ENCODE data around the gene CYSLTR1. TPM values are rescaled to one million over a fixed set of nuclear protein-coding genes. Genes with fewer than 3 reads are reported as not detected.

The CYSLTR1 gene
- 1.2 TPM for total RNA-seq
- long read RNA-seq, partial matches to known transcripts: 0 of 1 reads
- long read RNA-seq, other reads (novel, unspliced or antisense): 0 of 1 reads

- H3K4me1 ChIP-seq: no peaks in the 10 kb centered on the region
- intact Hi-C loops (cut with micrococcal nuclease): no loop called here
- H3K4me3 ChIP-seq: peak within 1 kb of the TSS; percentile 45
- no peak within 1 kb of the TSS for H3K27ac ChIP-seq (replicated peaks)
- no peak for DNase-seq
- H3K27me3 ChIP-seq (ENCODE audit: low read depth): no peaks in the 10 kb centered on the region
- no peaks in the 10 kb centered on the region for H3K36me3 ChIP-seq
- no peaks in the 10 kb centered on the region for H3K9me3 ChIP-seq (replicated peaks)
- TF ChIP-seq CTCF (IDR thresholded peaks at IDR 0.05; ENCODE audit: borderline replicate concordance): no peak
Observed at GRCh38 chrX:78327370-78328086, at the start of gene CYSLTR1. TSS of gene CYSLTR1 (minus strand) at chrX:78327611. CDS start at chrX:78273746, 53,865 bp downstream.

- TF ChIP-seq CTCF (IDR thresholded peaks at IDR 0.05; ENCODE audit: borderline replicate concordance): no peak
- Histone ChIP-seq H3K4me1 (no peaks in the 10 kb centered on the region), H3K27me3 (ENCODE audit: low read depth) (no peaks in the 10 kb centered on the region), H3K36me3 (no peaks in the 10 kb centered on the region), H3K9me3 (replicated peaks) (no peaks in the 10 kb centered on the region), H3K27ac (replicated peaks) (no peak overlapping the region), H3K4me3 (no peak overlapping the region)
- intact Hi-C loops (cut with micrococcal nuclease): no loop called here
- DNase-seq: no peak
Observed at GRCh38 chrX:78377186-78377585, 49.8 kb upstream of the CYSLTR1 start.

GRCh38 chrX:78375894-78376293 lies 48.5 kb upstream of the CYSLTR1 start:
- intact Hi-C loops (cut with micrococcal nuclease): no loop called here
- DNase-seq: no peak
- Histone ChIP-seq H3K4me3 (no peak overlapping the region), H3K4me1 (no peaks in the 10 kb centered on the region), H3K9me3 (replicated peaks) (peaks cover 3% of the 10 kb centered on the region), H3K27ac (replicated peaks) (no peak overlapping the region), H3K27me3 (ENCODE audit: low read depth) (no peaks in the 10 kb centered on the region), H3K36me3 (no peaks in the 10 kb centered on the region)
- no peak for TF ChIP-seq CTCF (IDR thresholded peaks at IDR 0.05; ENCODE audit: borderline replicate concordance)

GRCh38 chrX:78366576-78366975 lies 39.2 kb upstream of the CYSLTR1 start:
- intact Hi-C loops (cut with micrococcal nuclease): no loop called here
- Histone ChIP-seq H3K27ac (replicated peaks) (no peak overlapping the region), H3K27me3 (ENCODE audit: low read depth) (no peaks in the 10 kb centered on the region), H3K4me3 (no peak overlapping the region), H3K36me3 (no peaks in the 10 kb centered on the region), H3K9me3 (replicated peaks) (peaks cover 13% of the 10 kb centered on the region), H3K4me1 (no peaks in the 10 kb centered on the region)
- no peak for TF ChIP-seq CTCF (IDR thresholded peaks at IDR 0.05; ENCODE audit: borderline replicate concordance)
- no peak for DNase-seq

- Histone ChIP-seq H3K9me3 (replicated peaks) (peaks cover under 1% of the 10 kb centered on the region), H3K36me3 (no peaks in the 10 kb centered on the region), H3K27me3 (ENCODE audit: low read depth) (no peaks in the 10 kb centered on the region), H3K27ac (replicated peaks) (no peak overlapping the region), H3K4me3 (no peak overlapping the region), H3K4me1 (no peaks in the 10 kb centered on the region)
- no peak for DNase-seq
- intact Hi-C loops (cut with micrococcal nuclease): no loop called here
- TF ChIP-seq CTCF (IDR thresholded peaks at IDR 0.05; ENCODE audit: borderline replicate concordance): no peak
Observed at GRCh38 chrX:78357342-78358055, 30.1 kb upstream of the CYSLTR1 start.

Data from left ventricle myocardium inferior (tissue), 1 donor.